OCI-LY7 (cell line): ENCODE measurements around the gene G2E3. TPM values are rescaled to one million over a fixed set of nuclear protein-coding genes. Genes with fewer than 3 reads are reported as not detected.
"Not testable (repeated sequence)": the region's sequence is repeated elsewhere in the genome, so short reads cannot be mapped to it uniquely, and the experiment has no call there.

Experiments
- BruUV-seq: library from RNA; stranded (reverse); fragments of 400-500 nt; replicated peaks from 2 replicates; lab custom pipeline; 2021; lab: Mats Ljungman, UMichigan
- CTCF ChIA-PET: fragments of 300-600 bp; sonication (Branson Sonifier 250); formaldehyde crosslinking; loops from one replicate; lab custom pipeline; 2022; ENCODE audit warnings: antibody characterized with exemption; ENCODE audit not compliant: unreplicated experiment; lab: Charles Lee
- POLR2A ChIA-PET: fragments of 300-600 bp; sonication (Branson Sonifier 250); formaldehyde crosslinking; loops from one replicate; lab custom pipeline; 2022; ENCODE audit warnings: antibody characterized with exemption; lab: Charles Lee
- DNase-seq: peaks from one replicate; pipeline ENCODE4 v3.0.0-alpha.2; 2015; ENCODE audit warnings: low spot score
- H2AFZ ChIP-seq: fragments of 200-600 bp; sonication (generic), shearing (Covaris generic); 2 replicates; pipeline ENCODE4 v1.6.1; 2014; ENCODE audit warnings: mild to moderate bottlenecking, antibody characterized with exemption, low read length, moderate library complexity
- H3K27ac ChIP-seq: fragments of 200-600 bp; sonication (generic); 2 replicates; pipeline ENCODE4 v1.5.1; 2014; ENCODE audit warnings: mixed run types, low read depth, mild to moderate bottlenecking, moderate library complexity, low read length, inconsistent platforms; ENCODE audit not compliant: poor library complexity, severe bottlenecking
- H3K36me3 ChIP-seq: fragments of 200-600 bp; sonication (generic); 2 replicates; pipeline ENCODE4 v1.6.1; 2014; ENCODE audit warnings: mild to moderate bottlenecking, antibody characterized with exemption, low read length, moderate library complexity, mixed read lengths; ENCODE audit not compliant: insufficient read depth
- H3K4me1 ChIP-seq: fragments of 200-600 bp; sonication (generic); 2 replicates; pipeline ENCODE4 v1.5.1; 2014; ENCODE audit warnings: mild to moderate bottlenecking, low read length; ENCODE audit not compliant: insufficient read depth, poor library complexity, severe bottlenecking
- H3K4me2 ChIP-seq: fragments of 200-600 bp; sonication (generic); 2 replicates; pipeline ENCODE4 v1.6.1; 2014; ENCODE audit warnings: mild to moderate bottlenecking, low read length
- H3K4me3 ChIP-seq: fragments of 200-600 bp; sonication (generic); 2 replicates; pipeline ENCODE4 v1.5.1; 2014; ENCODE audit warnings: mild to moderate bottlenecking, low read depth, low read length; ENCODE audit not compliant: poor library complexity, severe bottlenecking
- H3K79me2 ChIP-seq: fragments of 200-600 bp; sonication (generic); 2 replicates; pipeline ENCODE4 v1.6.1; 2016; ENCODE audit warnings: low read depth, mild to moderate bottlenecking, low read length, moderate library complexity, mixed read lengths; ENCODE audit not compliant: insufficient read depth
- H3K9me2 ChIP-seq: fragments of 200-600 bp; sonication (generic); 2 replicates; pipeline ENCODE4 v1.6.1; 2016; ENCODE audit warnings: mild to moderate bottlenecking, low read length, mixed read lengths; ENCODE audit not compliant: insufficient read depth
- H3K9me3 ChIP-seq: fragments of 200-600 bp; sonication (generic); 2 replicates; pipeline ENCODE4 v1.6.1; 2014; ENCODE audit warnings: mild to moderate bottlenecking, mixed run types, low read length, mixed read lengths
- H4K20me1 ChIP-seq: fragments of 200-600 bp; sonication (generic); 2 replicates; pipeline ENCODE4 v1.6.1; 2014; ENCODE audit warnings: mild to moderate bottlenecking, antibody characterized with exemption, low read length, moderate library complexity, mixed read lengths; ENCODE audit not compliant: insufficient read depth
- CTCF ChIP-seq: fragments of 200-600 bp; sonication (generic); conservative IDR thresholded peaks from 2 replicates; pipeline ENCODE4 v1.5.1; 2014; ENCODE audit warnings: mild to moderate bottlenecking, antibody characterized with exemption, low read length, moderate library complexity, mixed read lengths
- EZH2phosphoT487 ChIP-seq: fragments of 200-600 bp; sonication (generic); IDR thresholded peaks from 2 replicates; pipeline ENCODE4 v1.6.1; 2018; ENCODE audit warnings: low read depth, borderline replicate concordance, mild to moderate bottlenecking, mixed run types, antibody characterized with exemption, low read length, moderate library complexity, mixed read lengths
- intact Hi-C: fragments of 100-400 bp; cut with micrococcal nuclease; formaldehyde crosslinking; loops from one replicate; pipeline ENCODE4 v1.10.0; 2022; ENCODE audit not compliant: unreplicated experiment
- total RNA-seq, 2 experiments: library from RNA; depleted of rRNA in 1 of 2; stranded (reverse); fragments of >200 nt in 1 of 2; shearing (Covaris generic) in 1 of 2; gene quantifications; 2 replicates each; pipeline ENCODE4 v1.2.3, GENCODE V29; 2014 to 2022

G2E3 gene
- total RNA-seq, 2 experiments from 2014 or later, result 22.3 to 43.9 TPM

- CTCF ChIA-PET, result no interaction called here
- Histone ChIP-seq H2AFZ (no peak overlapping the region), H3K36me3 (peaks cover 33% of the 10 kb centered on the region), H3K79me2 (peaks cover 63% of the 10 kb centered on the region), H3K4me2 (peak overlapping the region; percentile 91), H4K20me1 (no peaks in the 10 kb centered on the region), H3K27ac (no peak overlapping the region), H3K9me2 (no peaks in the 10 kb centered on the region), H3K4me1 (peaks cover 28% of the 10 kb centered on the region), H3K9me3 (no peaks in the 10 kb centered on the region), H3K4me3 (peak overlapping the region; percentile 81)
- TF ChIP-seq EZH2phosphoT487, result no peak
- no peak for TF ChIP-seq CTCF
- intact Hi-C loops, result loop anchor here (10.0 kb wide), 1 partner anchor 1581 kb away; the partner anchor contains the start of genes RNU6-7 and RNU6-8
- POLR2A ChIA-PET, result interaction anchor here (0.5 to 3.4 kb wide), 4 partner anchors 8 to 1486 kb away, joined by 3 to 10 read pairs (median 6); no protein-coding TSS in a partner anchor
- no TSS peak for BruUV-seq
- DNase-seq, result no peak
These were observed 65.1 kb downstream of the G2E3 start for GRCh38 chr14:30624132-30624423.

GRCh38 chr14:30625533-30625932 is 66.6 kb downstream of the G2E3 start:
- no TSS peak for BruUV-seq
- Histone ChIP-seq H3K79me2 (peaks cover 71% of the 10 kb centered on the region), H3K9me3 (no peaks in the 10 kb centered on the region), H3K4me2 (no peak overlapping the region), H2AFZ (no peak overlapping the region), H3K9me2 (no peaks in the 10 kb centered on the region), H3K36me3 (peaks cover 33% of the 10 kb centered on the region), H3K4me3 (no peak overlapping the region), H4K20me1 (no peaks in the 10 kb centered on the region), H3K27ac (no peak overlapping the region), H3K4me1 (peaks cover 21% of the 10 kb centered on the region)
- CTCF ChIA-PET, result no interaction called here
- POLR2A ChIA-PET, result interaction anchor here (1.1 kb wide), 1 partner anchor 441 kb away, joined by 3 read pairs; no protein-coding TSS in a partner anchor
- TF ChIP-seq CTCF, result no peak
- DNase-seq, result no peak
- intact Hi-C loops, result loop anchor here (10.0 kb wide), 1 partner anchor 1579 kb away; the partner anchor contains the start of genes RNU6-7 and RNU6-8

DNA sequence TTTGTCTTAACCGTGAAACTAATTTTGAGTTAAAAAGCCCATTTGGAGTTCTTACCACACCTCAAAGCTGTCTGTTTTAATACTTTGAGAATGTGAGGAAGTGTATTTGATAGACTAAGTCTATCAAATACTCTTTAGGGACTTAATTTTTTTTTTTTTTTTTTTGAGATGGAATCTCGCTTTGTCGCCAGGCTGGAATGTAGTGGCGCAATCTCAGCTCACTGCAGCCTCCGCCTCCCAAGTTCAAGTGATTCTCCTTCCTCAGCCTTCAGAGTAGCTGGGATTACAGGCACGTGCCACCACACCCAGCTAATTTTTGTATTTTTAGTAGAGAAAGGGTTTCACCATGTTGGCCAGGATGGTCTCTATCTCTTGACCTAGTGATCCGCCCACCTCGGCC is 70.5 kb downstream of the G2E3 start:
- H2AFZ ChIP-seq, H4K20me1 ChIP-seq, H3K9me2 ChIP-seq, BruUV-seq, H3K27ac ChIP-seq, H3K4me2 ChIP-seq, H3K4me3 ChIP-seq, DNase-seq, H3K9me3 ChIP-seq, CTCF ChIA-PET, H3K4me1 ChIP-seq, POLR2A ChIA-PET: not testable (repeated sequence)
- intact Hi-C loops, result loop anchor here (10.0 kb wide), 1 partner anchor 1575 kb away; the partner anchor contains the start of genes RNU6-7 and RNU6-8
- H3K36me3 ChIP-seq, result peaks cover 63% of the 10 kb centered on the region
- H3K79me2 ChIP-seq, result peaks cover 52% of the 10 kb centered on the region
